HS-5 (cell line): Measurements from ENCODE around the gene ABCB7.
"Not testable (repeated sequence)": the region's sequence is repeated elsewhere in the genome, so short reads cannot be mapped to it uniquely, and the experiment has no call there.

ENCODE experiments used
- DNase-seq: peaks from one replicate; pipeline ENCODE4 v3.0.0-alpha.2; 2012; ENCODE audit warnings: low read depth

Gene ABCB7

GRCh38 chrX:75155827-75156525 lies at the start of gene ABCB7:
Gene ABCB7, minus strand, starts transcription at chrX:75156283. Its CDS starts 11 bp downstream, at chrX:75156272.
- no peak for DNase-seq

GRCh38 chrX:75188415-75189206 lies 32.5 kb upstream of the ABCB7 start:
- DNase-seq = not testable (repeated sequence)

- no peak for DNase-seq
Observed at GRCh38 chrX:75181721-75182120, 25.6 kb upstream of the ABCB7 start.

GRCh38 chrX:75179536-75180293 lies 23.6 kb upstream of the ABCB7 start:
- DNase-seq = not testable (repeated sequence)

GRCh38 chrX:75172257-75172890 lies 16.3 kb upstream of the ABCB7 start:
- not testable (repeated sequence) for DNase-seq

- DNase-seq = no peak
Observed at GRCh38 chrX:75158054-75158453, 2.0 kb upstream of the ABCB7 start.

GRCh38 chrX:75156531-75156945 lies 455 bp upstream of the ABCB7 start:
- DNase-seq = no peak

GRCh38 chrX:75155447-75155826 lies 646 bp downstream of the ABCB7 start:
- DNase-seq = no peak

GRCh38 chrX:75154871-75155270 lies 1.2 kb downstream of the ABCB7 start:
- DNase-seq = no peak

GRCh38 chrX:75151827-75152592 lies 4.1 kb downstream of the ABCB7 start:
- DNase-seq = no peak

GRCh38 chrX:75149654-75150053 lies 6.4 kb downstream of the ABCB7 start:
- DNase-seq = no peak

GRCh38 chrX:75132672-75133071 lies 23.4 kb downstream of the ABCB7 start:
- no peak for DNase-seq

GRCh38 chrX:75131973-75132627 lies 24.0 kb downstream of the ABCB7 start:
- no peak for DNase-seq

- DNase-seq = not testable (repeated sequence)
Observed at GRCh38 chrX:75129069-75129468, 27.0 kb downstream of the ABCB7 start.

GRCh38 chrX:75118296-75118695 lies 37.8 kb downstream of the ABCB7 start:
- DNase-seq = no peak

GRCh38 chrX:75115707-75116413 lies 40.2 kb downstream of the ABCB7 start:
- no peak for DNase-seq

GRCh38 chrX:75114638-75115037 lies 41.4 kb downstream of the ABCB7 start:
- DNase-seq = no peak

- no peak for DNase-seq
Observed at GRCh38 chrX:75113664-75114063, 42.4 kb downstream of the ABCB7 start.

- no peak for DNase-seq
Observed at GRCh38 chrX:75107863-75108509, 48.1 kb downstream of the ABCB7 start.

GRCh38 chrX:75106772-75107171 lies 49.3 kb downstream of the ABCB7 start:
- DNase-seq = no peak
